CD4-positive, alpha-beta T cell (primary cell): ENCODE data around the gene RSBN1L. TPM values are rescaled to one million over a fixed set of nuclear protein-coding genes. Genes with fewer than 3 reads are reported as not detected.

Experiments
- ATAC-seq: fragments of 200-7000 bp; cut with Tn5 transposase; one replicate; pipeline ENCODE4 v1.10.0; 2022; ENCODE audit warnings: mild to moderate bottlenecking; ENCODE audit not compliant: poor library complexity
- CTCF ChIA-PET: fragments of 350-600 bp; sonication (Branson Sonifier 250); formaldehyde crosslinking; loops from one replicate; lab custom pipeline; 2021; ENCODE audit warnings: antibody characterized with exemption, inconsistent platforms; lab: Charles Lee
- POLR2A ChIA-PET: fragments of 350-600 bp; sonication (Branson Sonifier 250); formaldehyde crosslinking; loops from one replicate; lab custom pipeline; 2021; ENCODE audit warnings: antibody characterized with exemption, inconsistent platforms; lab: Charles Lee
- DNase-seq, 14 experiments: peaks; one replicate each; pipeline ENCODE4 v3.0.0-alpha.2; 2013 to 2020; ENCODE audit warnings: mixed read lengths in 2 of 14
- H3K27ac ChIP-seq, 2 donors: one replicate each; pipeline versions ENCODE4 v1.5.1 to v1.7.0; 2013; ENCODE audit warnings: low read length in 2 of 2, low read depth in 1 of 2, mild to moderate bottlenecking in 1 of 2
- H3K27me3 ChIP-seq, 2 experiments: 1 replicate in 1 of 2; 2 replicates in 1 of 2; pipeline versions ENCODE4 v1.6.1 to v1.7.0; 2013; ENCODE audit warnings: low read length in 2 of 2, control low read depth in 1 of 2, mild to moderate bottlenecking in 1 of 2, moderate library complexity in 1 of 2; ENCODE audit not compliant: insufficient read depth in 2 of 2, control insufficient read depth in 1 of 2
- H3K36me3 ChIP-seq: one replicate; pipeline ENCODE4 v1.6.1; 2013; ENCODE audit warnings: low read length, control low read depth; ENCODE audit not compliant: insufficient read depth
- H3K4me1 ChIP-seq: one replicate; pipeline ENCODE4 v1.6.1; 2013; ENCODE audit warnings: low read length, control low read depth; ENCODE audit not compliant: insufficient read depth
- H3K4me3 ChIP-seq: one replicate; pipeline ENCODE4 v1.5.1; 2013; ENCODE audit warnings: mild to moderate bottlenecking, low read length, moderate library complexity
- H3K9me3 ChIP-seq, 2 experiments: 1 replicate in 1 of 2; 2 replicates in 1 of 2; pipeline versions ENCODE4 v1.6.1 to v1.7.0; 2013; ENCODE audit warnings: low read length in 2 of 2, mild to moderate bottlenecking in 2 of 2, control low read depth in 1 of 2, moderate library complexity in 1 of 2; ENCODE audit not compliant: control insufficient read depth in 1 of 2, insufficient read depth in 1 of 2
- H3K27ac Mint-ChIP-seq: one replicate; pipeline ENCODE4 v1.8.0; 2020; ENCODE audit warnings: mixed read lengths
- H3K27me3 Mint-ChIP-seq: one replicate; pipeline ENCODE4 v1.8.0; 2021; ENCODE audit warnings: mixed read lengths
- H3K36me3 Mint-ChIP-seq: one replicate; pipeline ENCODE4 v1.8.0; 2021; ENCODE audit warnings: low read depth, mixed read lengths
- H3K4me1 Mint-ChIP-seq: one replicate; pipeline ENCODE4 v1.8.0; 2021; ENCODE audit warnings: low read depth, mixed read lengths
- H3K4me3 Mint-ChIP-seq: one replicate; pipeline ENCODE4 v1.8.0; 2020; ENCODE audit warnings: mild to moderate bottlenecking, mixed read lengths
- H3K9me3 Mint-ChIP-seq: one replicate; pipeline ENCODE4 v1.8.0; 2020; ENCODE audit warnings: mixed read lengths
- CTCF ChIP-seq: fragments of 200-600 bp; IDR thresholded peaks from one replicate; pipeline ENCODE4 v1.8.0; 2022; ENCODE audit warnings: antibody characterized with exemption, mild to moderate bottlenecking
- intact Hi-C, 2 experiments: fragments of 100-400 bp; cut with DNase I in 1 of 2; cut with micrococcal nuclease in 1 of 2; formaldehyde crosslinking; loops; one replicate each; pipeline versions ENCODE4 v1.15.1 to v1.9.0; 2023 to 2025; cut with DNase I, micrococcal nuclease
- total RNA-seq, 174 experiments: library from RNA in 2 of 174; stranded (reverse) in 2 of 174; gene quantifications; one replicate each; pipeline ENCODE4 v1.2.3 and lab custom pipeline; 2021 to 2026

Gene RSBN1L
- total RNA-seq, 2 experiments from 2014 or later = 9.0 to 9.6 TPM

- Histone ChIP-seq H3K9me3 (no peaks in the 10 kb centered on the region), H3K27me3 (no peaks in the 10 kb centered on the region), H3K27ac (no peak overlapping the region), H3K4me3 (no peak overlapping the region), H3K36me3 (peaks cover 9% of the 10 kb centered on the region), H3K4me1 (peaks cover 16% of the 10 kb centered on the region)
- ChIA-PET CTCF (no interaction called here), POLR2A (interaction anchor here (0.7 kb wide), 1 partner anchor 42 kb away, joined by 3 read pairs; no protein-coding TSS in a partner anchor)
- DNase-seq (no peak), ATAC-seq (no peak)
- intact Hi-C loops = no loop called here
- H3K4me1 Mint-ChIP-seq = peaks cover 18% of the 10 kb centered on the region
- H3K27ac Mint-ChIP-seq = no peak overlapping the region
- TF ChIP-seq CTCF = no peak
- no peak overlapping the region for H3K4me3 Mint-ChIP-seq
- no peaks in the 10 kb centered on the region for H3K27me3 Mint-ChIP-seq
- no peaks in the 10 kb centered on the region for H3K9me3 Mint-ChIP-seq
- peaks cover 39% of the 10 kb centered on the region for H3K36me3 Mint-ChIP-seq
Measured at GRCh38 chr7:77743518-77743917, 47.3 kb downstream of the RSBN1L start.

- intact Hi-C loops = no loop called here
- peaks cover 30% of the 10 kb centered on the region for H3K4me1 Mint-ChIP-seq
- H3K27me3 Mint-ChIP-seq = no peaks in the 10 kb centered on the region
Measured at GRCh38 chr7:77745746-77746145, 49.5 kb downstream of the RSBN1L start.

GRCh38 chr7:77746164-77746823 is 50.0 kb downstream of the RSBN1L start:
- Histone ChIP-seq H3K27me3 (no peaks in the 10 kb centered on the region), H3K27ac (no peak overlapping the region), H3K4me3 (no peak overlapping the region), H3K9me3 (no peaks in the 10 kb centered on the region), H3K4me1 (peaks cover 16% of the 10 kb centered on the region), H3K36me3 (peaks cover 20% of the 10 kb centered on the region)
- peaks cover 34% of the 10 kb centered on the region for H3K4me1 Mint-ChIP-seq
- no peaks in the 10 kb centered on the region for H3K9me3 Mint-ChIP-seq
- ATAC-seq (no peak), DNase-seq (no peak)
- H3K4me3 Mint-ChIP-seq = no peak overlapping the region
- peaks cover 47% of the 10 kb centered on the region for H3K36me3 Mint-ChIP-seq
- H3K27me3 Mint-ChIP-seq = no peaks in the 10 kb centered on the region
- ChIA-PET POLR2A (interaction anchor here (1.7 kb wide), 1 partner anchor 11 kb away, joined by 7 read pairs; no protein-coding TSS in a partner anchor), CTCF (no interaction called here)
- H3K27ac Mint-ChIP-seq = peak overlapping the region; percentile 49
- intact Hi-C loops = no loop called here
- no peak for TF ChIP-seq CTCF

More at GRCh38 chr7:77745746-77746145, 49.5 kb downstream of the RSBN1L start:
- Histone ChIP-seq H3K27me3 (no peaks in the 10 kb centered on the region), H3K27ac (no peak overlapping the region), H3K36me3 (peaks cover 17% of the 10 kb centered on the region), H3K9me3 (no peaks in the 10 kb centered on the region), H3K4me1 (peaks cover 16% of the 10 kb centered on the region), H3K4me3 (no peak overlapping the region)
- ATAC-seq (no peak), DNase-seq (no peak)
- Mint-ChIP-seq H3K9me3 (no peaks in the 10 kb centered on the region), H3K27ac (no peak overlapping the region), H3K4me3 (no peak overlapping the region), H3K36me3 (peaks cover 44% of the 10 kb centered on the region)
- CTCF ChIA-PET = no interaction called here
- no peak for TF ChIP-seq CTCF
- POLR2A ChIA-PET = no interaction called here
